Pancreas (tissue), 10 donors: ENCODE measurements around the gene STK4. TPM values are rescaled to one million over a fixed set of nuclear protein-coding genes. Genes with fewer than 3 reads are reported as not detected.

Experiments
- ATAC-seq, 4 donors: fragments of 200-7000 bp; cut with Tn5 transposase; one replicate each; pipeline versions ENCODE4 v1.8.0 to v1.9.1; 2020; ENCODE audit warnings: mild to moderate bottlenecking in 4 of 4, moderate library complexity in 4 of 4
- DNase-seq, 6 donors: peaks; one replicate each; pipeline ENCODE4 v3.0.0-alpha.2; 2020
- FAIRE-seq: peaks from 2 replicates; lab custom pipeline; 2012; peaks lifted over from hg19 to GRCh38; lab: Jason Lieb, UNC
- H3K27ac ChIP-seq, 4 donors: fragments of 200-600 bp; sonication (generic); 1 replicate in 3 of 4; 2 replicates in 1 of 4; pipeline versions ENCODE4 v1.5.0 to v1.8.0; 2020
- H3K27me3 ChIP-seq, 4 donors: fragments of 200-600 bp; one replicate each; pipeline ENCODE4 v1.8.0; 2021
- H3K36me3 ChIP-seq, 3 donors: fragments of 200-600 bp; sonication (generic) in 1 of 3; one replicate each; pipeline versions ENCODE4 v1.5.0 to v1.8.0; 2020 to 2021
- H3K4me1 ChIP-seq, 3 donors: fragments of 200-600 bp; one replicate each; pipeline ENCODE4 v1.8.0; 2021
- H3K4me3 ChIP-seq, 4 donors: fragments of 200-600 bp; sonication (generic) in 2 of 4; one replicate each; pipeline versions ENCODE4 v1.5.0 to v1.8.0; 2020 to 2021
- H3K9me3 ChIP-seq, 4 donors: fragments of 200-600 bp; one replicate each; pipeline ENCODE4 v1.8.0; 2021
- CTCF ChIP-seq, 4 donors: fragments of 200-600 bp; sonication (generic) in 3 of 4; IDR thresholded peaks; one replicate each; pipeline versions ENCODE4 v1.5.0 to v1.8.0; 2021; ENCODE audit warnings: antibody characterized with exemption in 4 of 4
- WGBS, 2 donors: extraction: QIAGEN DNeasy Blood & Tissue Kit; methylation state at CpG; one replicate each; pipeline ENCODE4 v1.1.7; 2013; 5-methylcytosine and 5-hydroxymethylcytosine counted together
- intact Hi-C, 3 donors: fragments of 100-400 bp; cut with DNase I; formaldehyde crosslinking; loops; one replicate each; pipeline versions ENCODE4 v1.11.1 to v1.14.2; 2022
- polyA plus RNA-seq, 2 donors: library from polyadenylated mRNA; stranded (reverse); fragments of 200-250 nt; gene quantifications; one replicate each; pipeline ENCODE4 v1.2.3, GENCODE V29; 2013
- total RNA-seq, 6 donors: library from RNA; stranded (reverse); fragmentation: NEBNext Ultra II Directional in 4 of 6; extraction: Animal tissue kit (Norgen Biotek cat#: 25700) in 4 of 6; gene quantifications; one replicate each; pipeline versions ENCODE4 v1.2.1 to v1.2.4, GENCODE V29; 2021 to 2023
- donor health status: healthy with polysubstance abuse.
- donor health status: DM: no; HTN: no; CAD: no; lungs with moderate emphysema.
- donor health status: DM: no; HTN: no; CAD: no.
- donor health status: control.
- donor health status: control.
- donor health status: Bipolar disorder and iron deficiency.
- donor health status: DM: yes; HTN: yes; CAD: no.
- donor health status: DM: no; HTN: no; CAD: no.
- donor health status: DM: no; HTN: no; CAD: no.
- donor health status: DM: yes; HTN: yes; CAD: no.

Gene STK4
- total and polyA plus RNA-seq, 8 donors, result 3.7 to 18.9 (median 8.8) TPM

- Histone ChIP-seq H3K27ac (peak overlapping the region in 1 of 4 donors; percentile 52), H3K4me3 (no peak overlapping the region), H3K36me3 (no peaks in the 10 kb centered on the region), H3K27me3 (no peaks in the 10 kb centered on the region), H3K4me1 (peaks cover 0 to 13% (median 7%) of the 10 kb centered on the region in 3 donors), H3K9me3 (no peaks in the 10 kb centered on the region)
- FAIRE-seq (no peak), DNase-seq (no peak), ATAC-seq (no peak)
- TF ChIP-seq CTCF (IDR thresholded peaks at IDR 0.05), result no peak
- WGBS, 2 donors, result 61 to 68% methylated on average over 4 of the region's 4 CpGs
- intact Hi-C loops, result no loop called here
Measured at GRCh38 chr20:44961011-44961869, 5.1 kb upstream of the STK4 start.

- ATAC-seq, result no peak
- Histone ChIP-seq H3K27me3 (no peaks in the 10 kb centered on the region), H3K9me3 (no peaks in the 10 kb centered on the region), H3K36me3 (no peaks in the 10 kb centered on the region), H3K4me1 (peaks cover 0 to 13% (median 7%) of the 10 kb centered on the region in 3 donors), H3K4me3 (no peak overlapping the region), H3K27ac (no peak overlapping the region)
- intact Hi-C loops, result no loop called here
- no peak for FAIRE-seq
- no peak for TF ChIP-seq CTCF (IDR thresholded peaks at IDR 0.05)
- no peak for DNase-seq
- WGBS, 2 donors, result 72 to 86% methylated on average over 3 of the region's 3 CpGs
Measured at GRCh38 chr20:44961870-44962267, 4.4 kb upstream of the STK4 start.

GRCh38 chr20:44962483-44962882 is 3.8 kb upstream of the STK4 start:
- WGBS, 2 donors, result 88 to 91% methylated on average over 3 of the region's 3 CpGs
- ATAC-seq (no peak), FAIRE-seq (no peak), DNase-seq (no peak)
- H3K9me3 ChIP-seq, result no peaks in the 10 kb centered on the region
- intact Hi-C loops, result no loop called here
- H3K4me3 ChIP-seq, result no peak overlapping the region
- H3K36me3 ChIP-seq, result no peaks in the 10 kb centered on the region
- H3K27me3 ChIP-seq, result no peaks in the 10 kb centered on the region
- H3K4me1 ChIP-seq, result peaks cover 0 to 16% (median 7%) of the 10 kb centered on the region in 3 donors
- no peak overlapping the region for H3K27ac ChIP-seq
- no peak for TF ChIP-seq CTCF (IDR thresholded peaks at IDR 0.05)

GRCh38 chr20:44963325-44964215 is 2.7 kb upstream of the STK4 start:
- H3K27me3 ChIP-seq, result no peaks in the 10 kb centered on the region
- intact Hi-C loops, result no loop called here
- DNase-seq, result no peak
- ATAC-seq, result no peak
- FAIRE-seq, result no peak
- 76% methylated on average over 4 of the region's 4 CpGs for WGBS, 2 donors
- no peak overlapping the region for H3K27ac ChIP-seq
- H3K9me3 ChIP-seq, result no peaks in the 10 kb centered on the region
- no peak overlapping the region for H3K4me3 ChIP-seq
- H3K36me3 ChIP-seq, result no peaks in the 10 kb centered on the region
- TF ChIP-seq CTCF (IDR thresholded peaks at IDR 0.05), result no peak
- peaks cover 0 to 20% (median 7%) of the 10 kb centered on the region in 3 donors for H3K4me1 ChIP-seq
